ENCODE results near the gene ARFIP1.
"Not testable (repeated sequence)": the region's sequence is repeated elsewhere in the genome, so short reads cannot be mapped to it uniquely, and the experiment has no call there.

The ARFIP1 gene

DNA sequence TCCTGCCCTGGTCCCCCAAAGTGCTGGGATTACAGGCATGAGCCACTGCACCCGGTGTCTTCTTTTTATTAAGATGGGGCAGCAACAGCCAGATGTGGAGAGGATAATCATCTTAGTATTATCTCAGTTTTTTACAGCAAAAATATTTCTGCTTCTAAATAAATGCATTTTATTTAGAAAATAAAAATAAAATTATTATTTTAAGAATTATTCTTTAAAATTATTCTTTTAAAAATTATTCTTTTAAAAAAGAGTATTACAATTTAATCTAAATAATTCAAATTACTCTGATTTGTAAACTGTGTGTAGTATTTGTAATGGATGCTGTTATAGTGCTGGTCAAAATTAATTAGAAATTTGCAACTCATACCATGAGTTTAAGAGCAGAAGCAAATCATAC, 67.6 kb downstream of the ARFIP1 start:
- DNase-seq: no peak

DNA sequence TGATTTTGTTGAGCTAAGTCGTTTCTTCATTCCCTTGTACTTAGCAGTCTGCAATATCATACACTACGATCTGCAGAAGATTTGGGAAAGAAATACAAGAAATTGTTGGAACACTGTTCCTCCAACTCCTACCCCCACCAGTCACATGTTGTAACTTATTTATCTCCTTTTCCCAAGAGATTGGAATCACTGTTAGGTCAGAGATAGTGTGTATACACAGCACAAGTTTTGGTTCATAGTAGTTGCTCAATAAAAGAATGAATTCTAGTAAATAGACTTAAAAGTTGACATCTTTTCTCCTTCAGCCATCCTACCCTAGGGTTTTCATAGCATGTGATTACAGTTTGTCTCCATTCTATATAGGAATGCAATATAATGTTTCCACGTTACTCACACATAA, 68.8 kb downstream of the ARFIP1 start:
- no peak for DNase-seq

DNA sequence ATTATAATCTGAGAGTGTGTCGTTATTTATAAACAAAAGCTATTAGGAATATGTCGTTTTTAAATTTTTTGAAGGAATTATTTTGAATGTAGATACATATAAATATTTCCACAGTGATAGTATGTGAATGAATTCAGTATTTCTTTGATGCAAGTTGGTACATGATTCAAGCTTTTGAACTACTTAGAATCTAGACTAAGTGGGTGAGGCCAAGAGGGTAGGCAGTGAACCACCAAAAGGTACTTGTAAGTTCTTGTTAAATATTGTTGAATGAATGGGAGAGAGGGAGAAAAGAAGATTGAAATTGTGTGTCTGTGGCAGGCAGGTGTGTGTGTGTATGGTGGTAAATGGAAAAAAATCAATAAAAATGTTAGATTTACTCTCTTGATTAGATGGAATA, 69.6 kb downstream of the ARFIP1 start:
- DNase-seq: no peak

DNA sequence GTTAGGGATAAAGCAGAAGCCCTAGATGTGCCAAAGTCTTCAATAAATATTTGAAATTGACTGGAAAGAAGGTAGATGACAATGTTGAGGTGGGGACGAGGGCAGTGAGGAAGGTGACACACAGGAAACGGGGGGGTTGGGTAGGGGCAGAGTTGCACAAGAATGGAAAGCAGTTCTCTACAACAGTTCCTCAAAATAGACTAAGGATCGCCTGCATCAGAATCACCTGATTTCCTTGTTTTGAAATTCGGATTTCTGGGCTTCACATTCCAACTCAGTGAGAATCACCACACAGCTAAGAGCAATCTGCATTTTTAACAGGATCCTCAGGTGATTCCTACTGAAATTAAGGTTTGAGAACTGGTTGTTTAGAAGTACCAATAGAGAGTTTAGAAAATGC, 70.6 kb downstream of the ARFIP1 start:
- no peak for DNase-seq

DNA sequence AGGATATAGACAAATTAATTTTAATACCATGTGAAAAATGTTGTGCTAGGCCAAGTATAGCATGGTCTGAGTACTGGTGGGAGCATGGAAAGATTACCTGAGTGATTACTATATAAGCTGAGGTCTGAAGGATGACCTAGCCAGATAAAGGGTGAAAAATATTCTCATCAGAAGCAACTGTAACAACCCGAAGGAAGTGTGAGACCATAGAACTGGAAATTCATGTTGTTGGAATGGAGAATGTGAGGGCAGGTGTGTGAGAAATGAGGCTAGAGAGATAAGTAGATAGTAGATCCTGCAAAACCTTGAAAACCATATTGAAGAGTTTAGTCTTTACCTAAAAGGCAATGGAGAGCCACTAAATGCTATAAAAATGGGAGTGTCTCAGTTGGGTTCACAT, 71.5 kb downstream of the ARFIP1 start:
- no peak for DNase-seq

- no peak for DNase-seq
These were observed 73.5 kb downstream of the ARFIP1 start for GRCh38 chr4:152853293-152853692.

DNA sequence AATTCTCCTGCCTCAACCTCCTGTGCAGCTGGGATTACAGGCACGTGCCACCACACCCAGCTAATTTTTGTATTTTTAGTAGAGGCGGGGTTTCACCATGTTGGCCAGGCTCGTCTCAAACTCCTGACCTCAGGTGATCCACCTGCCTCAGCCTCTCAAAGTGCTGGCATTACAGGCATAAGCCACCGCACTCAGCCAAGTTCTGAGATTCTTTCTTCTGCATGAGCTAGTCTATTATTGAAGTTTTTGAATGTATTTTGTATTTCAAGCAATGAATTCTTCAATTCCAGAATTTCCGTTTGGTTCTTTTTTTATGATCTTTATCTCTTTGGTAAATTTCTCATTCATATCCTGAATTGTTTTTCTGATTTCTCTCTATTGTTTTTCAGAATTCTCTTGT, 74.3 kb downstream of the ARFIP1 start:
- not testable (repeated sequence) for DNase-seq

DNA sequence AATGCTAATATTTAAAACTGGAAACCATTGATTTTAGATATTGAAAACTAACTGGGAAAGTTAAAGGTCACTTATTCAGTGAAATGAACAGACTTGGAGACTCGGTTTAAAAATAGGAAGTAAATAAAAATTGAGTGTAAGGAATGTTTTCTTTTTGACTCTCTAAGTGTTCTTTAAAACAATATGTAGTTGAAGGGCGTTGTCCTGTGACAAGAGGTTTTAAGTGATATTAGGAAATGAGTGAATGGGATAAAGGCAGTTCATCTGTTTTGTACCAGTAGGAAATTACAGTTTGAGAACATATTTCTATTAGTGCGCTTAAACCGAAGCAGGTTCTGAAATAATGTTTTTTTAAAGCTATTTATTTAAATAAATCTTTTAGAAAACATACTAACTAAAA, 77.2 kb downstream of the ARFIP1 start:
- no peak for DNase-seq

DNA sequence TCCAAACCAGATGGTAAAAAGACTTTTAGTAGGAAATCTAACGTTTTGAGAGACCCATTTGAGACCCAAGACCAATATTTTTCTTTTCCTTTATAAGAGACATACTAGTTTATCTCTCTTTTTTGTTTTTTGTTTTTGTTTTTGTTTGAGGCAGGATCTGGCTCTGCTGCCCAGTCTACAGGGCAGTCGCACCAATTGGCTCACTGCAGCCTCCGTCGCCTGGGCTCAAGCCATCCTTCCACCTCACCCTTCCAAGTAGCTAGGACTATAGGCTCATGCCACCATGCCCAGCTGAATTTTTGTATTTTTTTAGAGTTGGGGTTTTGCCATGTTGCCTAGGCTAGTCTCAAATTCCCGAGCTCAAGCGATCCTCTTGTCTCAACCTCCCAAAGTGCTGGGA, 79.2 kb downstream of the ARFIP1 start:
- DNase-seq: no peak

- no peak for DNase-seq
These were observed 80.3 kb downstream of the ARFIP1 start for GRCh38 chr4:152860046-152860445.

- no peak for DNase-seq
These were observed 82.9 kb downstream of the ARFIP1 start for GRCh38 chr4:152862608-152863007.

- DNase-seq: no peak
These were observed 84.6 kb downstream of the ARFIP1 start for GRCh38 chr4:152864361-152864760.

- not testable (repeated sequence) for DNase-seq
These were observed 86.8 kb downstream of the ARFIP1 start for GRCh38 chr4:152866432-152866993.

DNA sequence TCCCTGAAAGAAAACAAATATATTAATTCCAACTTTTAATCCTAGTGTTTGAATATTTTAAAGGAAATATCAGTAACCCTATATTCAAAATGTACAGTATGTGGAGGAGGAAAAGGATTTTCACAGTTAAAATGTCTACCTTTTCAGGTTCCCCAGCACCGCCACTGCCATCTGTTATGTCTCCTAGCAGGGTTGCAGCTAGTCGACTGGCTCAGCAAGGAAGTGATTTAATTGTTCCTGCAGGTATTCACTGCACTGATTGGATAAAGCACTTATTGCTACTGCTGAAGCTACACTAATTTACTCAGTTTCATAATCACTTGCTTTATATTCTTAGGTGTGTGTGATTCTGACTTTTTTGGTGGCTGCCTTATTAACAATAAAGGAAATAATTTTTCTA, 90.9 kb downstream of the ARFIP1 start:
- no peak for DNase-seq

DNA sequence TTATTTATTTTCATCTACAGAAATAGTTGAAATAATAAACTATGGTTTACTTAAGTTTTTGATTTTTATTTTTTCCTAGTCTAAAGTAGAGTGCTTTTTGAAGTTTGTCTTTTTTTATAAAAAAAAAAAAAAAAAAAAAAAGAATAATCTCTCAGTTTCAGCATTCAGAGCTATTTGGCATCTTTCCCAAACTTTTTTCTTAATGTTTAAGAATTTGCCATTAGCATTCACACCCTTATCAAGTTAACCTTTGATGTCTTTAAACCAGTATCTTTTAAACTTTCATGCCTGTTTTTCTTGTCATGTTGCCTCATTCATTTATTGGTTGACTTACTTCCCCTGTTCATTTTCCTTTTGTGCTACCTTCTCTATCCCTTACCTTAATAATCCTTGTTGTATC, 95.5 kb downstream of the ARFIP1 start:
- DNase-seq: no peak

GRCh38 chr4:152877868-152878267, 98.1 kb downstream of the ARFIP1 start:
- DNase-seq: no peak

DNA sequence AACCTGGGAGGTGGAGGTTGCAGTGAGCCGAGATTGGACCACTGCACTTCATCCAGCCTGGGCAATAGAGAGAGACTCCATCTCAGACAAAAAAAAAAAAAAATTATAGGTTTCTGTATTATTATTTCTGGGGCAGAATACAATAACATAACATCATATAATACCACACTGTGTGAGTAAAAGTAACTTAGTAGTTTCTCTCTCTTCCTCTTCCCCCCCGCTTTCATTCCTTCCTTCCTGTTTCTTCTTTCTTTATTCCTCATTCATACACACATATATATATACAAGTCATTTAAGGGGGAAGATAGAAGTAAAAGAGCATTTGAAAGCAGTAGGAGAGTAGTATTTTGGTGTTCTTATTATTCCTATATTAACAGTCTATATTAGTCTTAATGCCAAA, 100.5 kb downstream of the ARFIP1 start:
- no peak for DNase-seq

- no peak for DNase-seq
These were observed 102.2 kb downstream of the ARFIP1 start for GRCh38 chr4:152881974-152882373.

DNA sequence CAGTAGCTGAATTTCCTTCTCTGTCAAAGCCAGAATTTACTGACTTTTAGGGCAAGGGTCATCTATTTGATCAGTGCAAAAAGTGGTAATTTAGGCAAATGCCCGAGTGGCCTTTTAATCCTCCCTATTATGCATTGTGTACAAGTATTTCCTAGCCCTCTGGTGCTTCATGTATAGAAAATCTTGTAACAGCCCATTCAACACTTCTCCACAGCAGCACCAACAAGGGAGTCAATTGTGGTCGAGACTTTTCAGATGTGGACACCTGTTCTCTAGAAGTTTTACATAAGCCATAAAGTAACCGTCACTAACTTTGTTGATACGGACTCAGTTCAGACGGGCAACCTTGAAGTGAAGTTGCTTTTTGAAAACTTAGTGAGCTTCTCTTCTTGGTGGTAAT, 105.4 kb downstream of the ARFIP1 start:
- no peak for DNase-seq

DNA sequence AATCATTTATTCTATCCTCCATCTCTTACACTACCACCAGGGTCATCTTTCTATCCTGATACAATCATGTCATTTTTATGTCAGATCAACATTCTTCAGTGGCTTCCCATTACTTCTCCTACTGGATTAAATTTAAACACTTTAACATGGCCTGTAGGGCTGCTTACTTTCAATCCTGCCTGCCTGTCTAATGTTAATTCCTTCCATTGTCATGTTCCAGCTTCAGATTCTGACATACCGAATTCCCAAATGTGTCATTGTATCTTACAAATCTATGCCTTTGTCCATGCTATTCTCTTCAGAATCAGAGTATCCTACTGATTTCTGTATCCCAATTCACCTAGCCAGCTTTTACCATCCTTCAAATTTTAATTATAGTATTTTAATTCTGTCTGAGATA, 106.4 kb downstream of the ARFIP1 start:
- no peak for DNase-seq

DNA sequence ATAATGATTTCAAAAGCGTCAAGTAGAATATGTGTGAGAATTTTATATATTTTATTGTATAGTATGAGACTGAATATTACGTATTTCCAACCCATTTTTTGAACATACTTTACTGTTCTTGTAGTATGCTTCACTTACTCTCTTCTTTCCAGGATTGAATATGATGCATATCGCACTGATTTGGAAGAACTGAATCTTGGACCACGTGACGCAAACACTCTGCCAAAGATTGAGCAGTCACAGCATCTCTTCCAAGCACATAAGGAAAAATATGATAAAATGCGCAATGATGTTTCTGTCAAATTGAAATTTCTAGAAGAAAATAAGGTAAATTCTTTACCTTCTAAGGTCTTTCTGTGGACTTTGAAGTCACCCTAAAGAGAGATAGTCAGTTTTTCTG, 108.2 kb downstream of the ARFIP1 start:
- DNase-seq: no peak

DNA sequence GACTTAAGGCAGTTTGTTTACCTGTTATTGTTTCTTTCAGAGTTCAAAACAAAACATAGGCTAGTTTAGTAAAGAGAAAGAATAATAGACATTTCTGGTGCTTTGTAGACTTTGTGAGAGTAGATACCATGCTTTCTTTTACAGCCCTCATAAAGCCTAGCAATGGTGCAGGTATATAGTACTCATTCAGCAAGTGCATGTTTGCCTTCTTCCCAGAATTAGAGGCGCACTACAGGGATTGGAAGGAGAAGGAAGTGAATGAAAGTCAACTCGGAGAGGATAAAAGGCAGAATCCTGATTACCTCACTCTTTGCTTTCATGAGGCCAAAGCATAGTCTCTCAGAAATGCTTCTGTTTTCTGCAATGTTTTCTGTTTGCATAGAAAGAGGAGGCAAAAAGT, 113.2 kb downstream of the ARFIP1 start:
- no peak for DNase-seq

GRCh38 chr4:152894673-152895072, 114.9 kb downstream of the ARFIP1 start:
- DNase-seq: no peak

DNA sequence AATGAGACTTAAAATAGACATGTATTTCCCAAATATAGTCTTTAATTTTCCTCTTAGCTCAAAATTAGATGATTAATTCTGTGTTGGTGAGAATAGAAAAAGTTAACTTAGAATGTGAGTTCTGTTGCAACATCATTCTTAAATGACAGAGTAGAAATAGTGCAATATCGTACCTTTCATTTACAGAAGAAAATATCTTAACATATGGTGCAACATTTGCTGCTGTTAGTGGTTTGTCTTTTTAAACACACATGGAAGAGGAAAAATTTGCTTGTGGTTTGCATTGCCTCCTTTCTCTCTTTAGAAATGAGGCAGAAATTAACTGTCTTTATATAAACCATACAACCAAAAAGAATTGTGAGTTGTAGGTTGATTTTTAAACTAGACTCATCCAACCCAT, 117.1 kb downstream of the ARFIP1 start:
- no peak for DNase-seq

- not testable (repeated sequence) for DNase-seq
These were observed 118.4 kb downstream of the ARFIP1 start for GRCh38 chr4:152898133-152898532.

DNA sequence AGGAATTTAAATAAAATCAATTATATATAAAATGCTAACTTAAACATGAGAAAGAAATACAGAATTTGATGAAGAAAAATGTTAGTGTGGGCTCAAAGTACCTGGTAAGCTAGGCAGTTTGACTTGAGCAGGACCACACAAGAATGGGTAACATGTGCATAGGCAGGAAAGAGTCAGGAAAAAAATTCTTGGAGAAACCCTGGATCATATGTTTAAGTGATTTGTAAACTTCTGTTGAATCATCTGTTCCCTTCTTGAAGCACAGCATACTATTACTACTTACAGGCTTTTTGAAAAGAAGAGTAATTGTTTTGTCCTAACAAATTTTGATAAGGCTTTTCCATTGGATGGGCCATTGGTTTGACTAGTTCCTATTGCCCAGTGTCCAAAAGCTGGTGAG, 118.9 kb downstream of the ARFIP1 start:
- no peak for DNase-seq

Measured in NCI-H2081 treated with DMSO at 0.1 percent for 48 hours (cell line).